ENCODE data around the gene RBM28. TPM values are rescaled to one million over a fixed set of nuclear protein-coding genes. Genes with fewer than 3 reads are reported as not detected.

Gene RBM28
- total RNA-seq, 2 donors from 2014 or later, result 13.8 to 29.7 TPM

DNA sequence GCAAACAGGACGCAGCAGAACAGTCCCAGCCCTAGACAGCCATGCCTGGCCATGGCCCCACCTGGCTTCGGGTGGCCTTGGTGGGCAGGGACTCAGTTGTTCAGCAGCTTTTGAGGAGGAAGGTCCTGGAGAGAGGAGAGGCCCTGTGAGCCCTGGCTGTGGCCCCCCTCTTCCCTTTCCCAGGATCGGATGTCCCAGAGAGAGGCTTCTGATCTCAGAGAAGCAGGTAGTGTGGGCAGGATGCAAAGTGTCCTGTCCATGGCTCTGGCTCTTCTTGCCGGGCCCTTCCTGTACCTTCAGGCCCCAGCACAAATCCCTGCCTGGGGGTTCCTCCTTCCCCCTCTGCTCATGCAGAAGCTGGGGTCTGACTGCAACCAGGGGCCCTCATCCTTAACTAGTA is 16.2 kb upstream of the RBM28 start:
- no peaks in the 10 kb centered on the region for H3K36me3 ChIP-seq
- DNase-seq (ENCODE audit: low spot score), result no peak
- H3K27me3 ChIP-seq (replicated peaks; ENCODE audit: insufficient read depth), result no peaks in the 10 kb centered on the region
- H3K4me1 ChIP-seq (replicated peaks), result no peaks in the 10 kb centered on the region
- no peaks in the 10 kb centered on the region for H3K9me3 ChIP-seq
- H3K27ac ChIP-seq, result no peak overlapping the region
- WGBS, result 89% methylated on average over 4 of the region's 4 CpGs
- intact Hi-C loops (cut with DNase I), result no loop called here
- no peak overlapping the region for H3K4me3 ChIP-seq
- TF ChIP-seq, protein P1, sequence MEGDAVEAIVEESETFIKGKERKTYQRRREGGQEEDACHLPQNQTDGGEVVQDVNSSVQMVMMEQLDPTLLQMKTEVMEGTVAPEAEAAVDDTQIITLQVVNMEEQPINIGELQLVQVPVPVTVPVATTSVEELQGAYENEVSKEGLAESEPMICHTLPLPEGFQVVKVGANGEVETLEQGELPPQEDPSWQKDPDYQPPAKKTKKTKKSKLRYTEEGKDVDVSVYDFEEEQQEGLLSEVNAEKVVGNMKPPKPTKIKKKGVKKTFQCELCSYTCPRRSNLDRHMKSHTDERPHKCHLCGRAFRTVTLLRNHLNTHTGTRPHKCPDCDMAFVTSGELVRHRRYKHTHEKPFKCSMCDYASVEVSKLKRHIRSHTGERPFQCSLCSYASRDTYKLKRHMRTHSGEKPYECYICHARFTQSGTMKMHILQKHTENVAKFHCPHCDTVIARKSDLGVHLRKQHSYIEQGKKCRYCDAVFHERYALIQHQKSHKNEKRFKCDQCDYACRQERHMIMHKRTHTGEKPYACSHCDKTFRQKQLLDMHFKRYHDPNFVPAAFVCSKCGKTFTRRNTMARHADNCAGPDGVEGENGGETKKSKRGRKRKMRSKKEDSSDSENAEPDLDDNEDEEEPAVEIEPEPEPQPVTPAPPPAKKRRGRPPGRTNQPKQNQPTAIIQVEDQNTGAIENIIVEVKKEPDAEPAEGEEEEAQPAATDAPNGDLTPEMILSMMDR (IDR thresholded peaks at IDR 0.05), result no peak
- TF ChIP-seq POLR2AphosphoS5 (IDR thresholded peaks at IDR 0.05), result no peak

DNA sequence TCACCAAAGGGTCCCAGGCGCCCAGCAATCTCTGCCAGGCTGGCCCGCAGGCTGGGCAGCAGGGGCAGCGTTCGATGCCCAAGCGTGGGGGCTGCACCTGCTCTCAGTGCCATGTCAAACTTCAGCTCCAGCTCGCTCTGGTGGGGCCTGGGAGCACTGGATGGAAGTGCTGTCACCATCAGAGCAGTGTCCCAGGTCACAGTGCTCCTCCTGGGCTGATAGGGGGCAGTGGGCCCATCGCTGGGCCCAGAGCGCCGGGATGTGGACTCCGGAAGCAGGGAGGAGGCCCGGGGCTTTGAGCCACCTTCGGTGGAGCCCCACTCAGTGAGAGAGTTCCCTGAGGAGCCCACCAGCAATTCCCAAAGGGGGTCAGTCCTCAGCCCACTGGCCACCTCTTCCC is 15.6 kb upstream of the RBM28 start:
- Histone ChIP-seq H3K4me3 (no peak overlapping the region), H3K9me3 (no peaks in the 10 kb centered on the region), H3K27ac (no peak overlapping the region), H3K36me3 (no peaks in the 10 kb centered on the region), H3K4me1 (replicated peaks) (no peaks in the 10 kb centered on the region), H3K27me3 (replicated peaks; ENCODE audit: insufficient read depth) (no peaks in the 10 kb centered on the region)
- 93% methylated on average over 10 of the region's 12 CpGs for WGBS
- intact Hi-C loops (cut with DNase I), result no loop called here
- TF ChIP-seq, protein P1 (IDR thresholded peaks at IDR 0.05), result no peak
- TF ChIP-seq POLR2A (IDR thresholded peaks at IDR 0.05) (no peak), POLR2AphosphoS5 (IDR thresholded peaks at IDR 0.05) (no peak)
- no peak for DNase-seq (ENCODE audit: low spot score)

- Histone ChIP-seq H3K27me3 (replicated peaks; ENCODE audit: insufficient read depth) (peaks cover 4% of the 10 kb centered on the region), H3K9me3 (no peaks in the 10 kb centered on the region), H3K36me3 (no peaks in the 10 kb centered on the region), H3K4me3 (no peak overlapping the region), H3K4me1 (replicated peaks) (no peaks in the 10 kb centered on the region), H3K27ac (no peak overlapping the region)
- TF ChIP-seq, protein P1 (IDR thresholded peaks at IDR 0.05), result no peak
- TF ChIP-seq POLR2A (IDR thresholded peaks at IDR 0.05) (no peak), POLR2AphosphoS5 (IDR thresholded peaks at IDR 0.05) (no peak)
- DNase-seq (ENCODE audit: low spot score), result no peak
- WGBS, result 90% methylated on average over 1 of the region's 1 CpG
- intact Hi-C loops (cut with DNase I), result no loop called here
Measured at GRCh38 chr7:128358233-128358632, 14.5 kb upstream of the RBM28 start.

- Histone ChIP-seq H3K4me3 (no peak overlapping the region), H3K27ac (no peak overlapping the region), H3K36me3 (no peaks in the 10 kb centered on the region), H3K4me1 (replicated peaks) (no peaks in the 10 kb centered on the region), H3K9me3 (no peaks in the 10 kb centered on the region), H3K27me3 (replicated peaks; ENCODE audit: insufficient read depth) (peaks cover 4% of the 10 kb centered on the region)
- DNase-seq (ENCODE audit: low spot score), result no peak
- 76% methylated on average over 6 of the region's 6 CpGs for WGBS
- intact Hi-C loops (cut with DNase I), result no loop called here
- TF ChIP-seq, protein P1 (IDR thresholded peaks at IDR 0.05), result no peak
- TF ChIP-seq POLR2AphosphoS5 (IDR thresholded peaks at IDR 0.05) (no peak), POLR2A (IDR thresholded peaks at IDR 0.05) (no peak)
Measured at GRCh38 chr7:128357217-128357613, 13.5 kb upstream of the RBM28 start.

DNA sequence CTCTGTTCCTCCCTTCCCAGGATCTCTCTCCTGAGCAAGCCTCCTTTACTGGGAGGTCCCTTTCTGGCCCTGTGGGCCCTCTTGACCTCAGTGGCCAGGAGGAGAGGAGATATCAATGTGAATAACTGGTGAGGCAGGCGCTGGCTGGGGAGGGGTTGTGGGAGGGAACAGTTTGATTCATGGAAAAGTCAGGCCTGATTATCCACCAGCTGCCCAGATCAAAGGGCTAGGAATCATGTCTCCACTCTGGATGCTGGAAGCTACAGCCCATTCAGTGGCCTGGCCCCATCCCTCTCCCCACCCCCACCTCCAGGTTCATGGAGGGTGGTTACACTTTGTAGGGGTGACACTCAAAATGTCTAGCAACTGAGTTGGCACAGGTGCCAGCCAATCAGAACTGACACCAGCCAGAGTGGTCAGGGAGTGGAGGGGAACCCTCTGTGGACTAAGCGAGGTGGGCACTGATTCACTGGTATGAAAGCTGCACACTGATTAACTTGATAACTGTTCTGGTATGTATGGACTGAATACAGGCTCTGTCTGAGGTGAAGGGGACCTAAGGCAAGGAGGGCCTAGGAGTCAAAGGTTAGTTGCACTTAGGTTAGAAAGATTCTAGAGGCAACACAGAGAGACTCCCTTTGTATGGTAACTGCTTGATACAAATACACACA is 13.0 kb upstream of the RBM28 start:
- Histone ChIP-seq H3K27ac (no peak overlapping the region), H3K27me3 (replicated peaks; ENCODE audit: insufficient read depth) (peaks cover 4% of the 10 kb centered on the region)

More for the DNA sequence above, 13.0 kb upstream of the RBM28 start:
- no peak overlapping the region for H3K4me3 ChIP-seq
- H3K4me1 ChIP-seq (replicated peaks), result no peaks in the 10 kb centered on the region
- 94% methylated on average over 2 of the region's 2 CpGs for WGBS
- DNase-seq (ENCODE audit: low spot score), result no peak
- TF ChIP-seq POLR2A (IDR thresholded peaks at IDR 0.05) (no peak), POLR2AphosphoS5 (IDR thresholded peaks at IDR 0.05) (no peak)
- TF ChIP-seq, protein P1 (IDR thresholded peaks at IDR 0.05), result no peak
- H3K36me3 ChIP-seq, result no peaks in the 10 kb centered on the region
- no peaks in the 10 kb centered on the region for H3K9me3 ChIP-seq
- intact Hi-C loops (cut with DNase I), result no loop called here
